GM12878 (cell line): ENCODE measurements around the gene GRIK3. TPM values are rescaled to one million over a fixed set of nuclear protein-coding genes. Genes with fewer than 3 reads are reported as not detected.

Experiments used
- ATAC-seq: fragments of 200-7000 bp; cut with Tn5 transposase; 3 replicates; pipeline ENCODE4 v1.9.1; 2020; ENCODE audit warnings: mild to moderate bottlenecking, moderate library complexity
- BruUV-seq: library from RNA; stranded (reverse); fragments of 400-500 nt; replicated peaks from 2 replicates; lab custom pipeline; 2021; lab: Mats Ljungman, UMichigan
- CTCF ChIA-PET: fragments of 300-600 bp; sonication (Branson Sonifier 250); formaldehyde crosslinking; extraction: SDS; loops from one replicate; lab custom pipeline; 2021; ENCODE audit warnings: inconsistent platforms; lab: Yijun Ruan, JAX
- POLR2A ChIA-PET: fragments of 350-600 bp; formaldehyde crosslinking; extraction: SDS; loops from one replicate; lab custom pipeline; 2021; ENCODE audit warnings: inconsistent platforms; lab: Charles Lee
- RAD21 ChIA-PET: fragments of 300-600 bp; sonication (Branson Sonifier 250); formaldehyde crosslinking; loops from one replicate; lab custom pipeline; 2023; ENCODE audit warnings: antibody characterized with exemption; ENCODE audit not compliant: unreplicated experiment; lab: Charles Lee
- SMC1A ChIA-PET: fragments of 300-600 bp; sonication (Branson Sonifier 250); formaldehyde crosslinking; loops from one replicate; lab custom pipeline; 2023; ENCODE audit not compliant: unreplicated experiment, uncharacterized antibody; lab: Charles Lee
- DNase-seq: peaks from one replicate; pipeline ENCODE4 v3.0.0-alpha.2; 2011; ENCODE audit warnings: low read depth, low spot score
- FAIRE-seq: peaks from 3 replicates; lab custom pipeline; 2011; peaks lifted over from hg19 to GRCh38; lab: Jason Lieb, UNC
- H2AFZ ChIP-seq: 2 replicates; pipeline ENCODE4 v1.6.0; 2011; ENCODE audit warnings: low read depth, low read length, control low read depth; ENCODE audit not compliant: control insufficient read depth
- H3K27ac ChIP-seq: 2 replicates; pipeline ENCODE4 v1.5.1; 2011; ENCODE audit warnings: control low read depth; ENCODE audit not compliant: control insufficient read depth, insufficient read depth
- H3K27me3 ChIP-seq, 2 experiments: replicated peaks in 1 of 2; 2 replicates each; pipeline versions ENCODE4 v1.6.0 to v1.6.1; 2011; ENCODE audit warnings: low read length in 1 of 2; ENCODE audit not compliant: control insufficient read depth in 2 of 2, insufficient read depth in 2 of 2
- H3K36me3 ChIP-seq, 2 experiments: 2 replicates each; pipeline ENCODE4 v1.5.1; 2011; ENCODE audit warnings: low read length in 1 of 2; ENCODE audit not compliant: control insufficient read depth in 2 of 2, insufficient read depth in 2 of 2
- H3K4me1 ChIP-seq: 2 replicates; pipeline ENCODE4 v1.6.1; 2011; ENCODE audit warnings: mild to moderate bottlenecking, low read length, moderate library complexity, mixed read lengths; ENCODE audit not compliant: control insufficient read depth, insufficient read depth
- H3K4me2 ChIP-seq: 2 replicates; pipeline ENCODE4 v1.6.0; 2011; ENCODE audit warnings: control low read depth; ENCODE audit not compliant: control insufficient read depth, insufficient read depth
- H3K4me3 ChIP-seq: fragments of 200-600 bp; sonication (generic); 2 replicates; pipeline ENCODE4 v1.5.1; 2016
- H3K79me2 ChIP-seq: 2 replicates; pipeline ENCODE4 v1.6.0; 2011; ENCODE audit warnings: low read length; ENCODE audit not compliant: control insufficient read depth, insufficient read depth
- H3K9ac ChIP-seq: 2 replicates; pipeline ENCODE4 v1.8.0; 2011; ENCODE audit warnings: low read length, control low read depth, mixed read lengths; ENCODE audit not compliant: control insufficient read depth, insufficient read depth
- H3K9me3 ChIP-seq: replicated peaks from 3 replicates; pipeline ENCODE4 v1.5.1; 2011; ENCODE audit warnings: mild to moderate bottlenecking, low read length; ENCODE audit not compliant: control insufficient read depth, insufficient read depth
- H4K20me1 ChIP-seq: 2 replicates; pipeline ENCODE4 v1.6.0; 2011; ENCODE audit not compliant: control insufficient read depth, insufficient read depth
- ATF3 ChIP-seq: IDR thresholded peaks from 2 replicates; pipeline ENCODE4 v1.6.1; 2011; ENCODE audit warnings: low read depth, mild to moderate bottlenecking, low read length, moderate library complexity, borderline replicate concordance; ENCODE audit errors: extremely low read depth
- BCL11A ChIP-seq: IDR thresholded peaks from 2 replicates; pipeline ENCODE4 v1.6.1; 2011; ENCODE audit warnings: low read depth, low read length
- CEBPB ChIP-seq, 2 experiments: fragments of 150-350 bp in 1 of 2; IDR thresholded peaks; 2 replicates each; pipeline ENCODE4 v1.6.1; 2012 to 2014; ENCODE audit warnings: low read depth in 2 of 2, low read length in 2 of 2, borderline replicate concordance in 1 of 2, inconsistent platforms in 1 of 2
- EGR1 ChIP-seq, 2 experiments: IDR thresholded peaks; 1 replicate in 1 of 2; 2 replicates in 1 of 2; pipeline ENCODE4 v1.6.1; 2011 to 2012; ENCODE audit warnings: low read depth in 2 of 2, low read length in 2 of 2, borderline replicate concordance in 1 of 2, mild to moderate bottlenecking in 1 of 2, moderate library complexity in 1 of 2
- IKZF1 ChIP-seq: fragments of 450-650 bp; conservative IDR thresholded peaks from 2 replicates; pipeline ENCODE4 v1.6.1; 2017; ENCODE audit warnings: antibody characterized with exemption, mild to moderate bottlenecking
- MLLT1 ChIP-seq: fragments of 450-650 bp; IDR thresholded peaks from 2 replicates; pipeline ENCODE4 v1.6.1; 2016; ENCODE audit warnings: mild to moderate bottlenecking
- MTA3 ChIP-seq: IDR thresholded peaks from 2 replicates; pipeline ENCODE4 v1.6.1; 2012; ENCODE audit warnings: low read length, inconsistent platforms, borderline replicate concordance
- NFYB ChIP-seq: IDR thresholded peaks from 2 replicates; pipeline ENCODE4 v1.6.1; 2011; ENCODE audit warnings: low read depth, mild to moderate bottlenecking, low read length, improper control_type of control experiment, moderate library complexity; ENCODE audit not compliant: insufficient read depth
- SMC3 ChIP-seq: IDR thresholded peaks from 2 replicates; pipeline ENCODE4 v1.6.1; 2011; ENCODE audit warnings: low read length, improper control_type of control experiment, borderline replicate concordance
- SP1 ChIP-seq: IDR thresholded peaks from one replicate; pipeline ENCODE4 v1.6.1; 2011; ENCODE audit warnings: low read depth, low read length
- STAT3 ChIP-seq: IDR thresholded peaks from 2 replicates; pipeline ENCODE4 v1.6.1; 2011; ENCODE audit warnings: low read depth, low read length, improper control_type of control experiment
- WRNIP1 ChIP-seq: IDR thresholded peaks from 2 replicates; pipeline ENCODE4 v1.6.1; 2011; ENCODE audit warnings: low read depth, low read length, improper control_type of control experiment, borderline replicate concordance
- ZBTB11 ChIP-seq: fragments of 450-650 bp; formaldehyde crosslinking; IDR thresholded peaks from 2 replicates; pipeline ENCODE4 v1.5.0; 2022; ENCODE audit warnings: mild to moderate bottlenecking, missing genetic modification characterization
- ZBTB33 ChIP-seq: fragments of 450-650 bp; IDR thresholded peaks from 2 replicates; pipeline ENCODE4 v1.6.1; 2017; ENCODE audit warnings: mild to moderate bottlenecking
- WGBS: methylation state at CpG from one replicate; pipeline ENCODE4 v1.1.6; 2016; ENCODE audit warnings: low lambda C conversion rate; ENCODE audit not compliant: insufficient replicate concordance, insufficient coverage; ENCODE audit errors: missing lambda C conversion rate; 5-methylcytosine and 5-hydroxymethylcytosine counted together
- in situ Hi-C: fragments of 300-500 bp; cut with MboI; formaldehyde crosslinking; loops from 9 replicates; pipeline ENCODE4 v1.14.3; 2018; ENCODE audit warnings: mixed read lengths
- intact Hi-C: fragments of 100-400 bp; cut with micrococcal nuclease; formaldehyde crosslinking; loops from one replicate; pipeline ENCODE4 v1.14.2; 2022; ENCODE audit not compliant: unreplicated experiment
- polyA plus RNA-seq, 11 experiments: library from polyadenylated mRNA; depleted of rRNA in 4 of 11; unstranded in 6 of 11; stranded (reverse) in 5 of 11; fragments of >200 nt; fragmentation: Nextera tagmentation in 4 of 11; fragmentation: Illumina TruSeq in 1 of 11; extraction: Ambion mirVana in 4 of 11; extraction: Trizol in 1 of 11; gene quantifications; 1 replicate in 1 of 11; 2 replicates in 10 of 11; pipeline versions ENCODE4 v1.2.1 to v1.2.3, GENCODE V29; 2011 to 2016; ENCODE audit warnings: inconsistent platforms in 2 of 11, missing spikeins in 2 of 11, low read depth in 1 of 11
- total RNA-seq, 4 experiments: library from RNA; depleted of rRNA in 3 of 4; stranded (reverse); fragments of >200 nt in 3 of 4; fragmentation: Illumina TruSeq in 1 of 4; extraction: Trizol in 1 of 4; gene quantifications; 2 replicates each; pipeline versions ENCODE4 v1.2.1 to v1.2.3, GENCODE V29; 2013 to 2021

Gene GRIK3
- total and polyA plus RNA-seq, 10 of the 15 experiments (the other 5 are each of a cell fraction or from before 2014, with no cell fraction given), result not detected

- H3K9ac ChIP-seq, result no peak overlapping the region
- DNase-seq, result no peak
- H3K9me3 ChIP-seq, result no peaks in the 10 kb centered on the region
- no peak overlapping the region for H2AFZ ChIP-seq
- H3K79me2 ChIP-seq, result no peaks in the 10 kb centered on the region
- no TSS peak for BruUV-seq
- no peaks in the 10 kb centered on the region for H3K4me1 ChIP-seq
- ChIA-PET POLR2A (no interaction called here), RAD21 (no interaction called here), CTCF (no interaction called here), SMC1A (no interaction called here)
- in situ Hi-C loops, result no loop called here
- TF ChIP-seq SMC3 (no peak), SP1 (no peak), STAT3 (no peak), MTA3 (no peak), ZBTB33 (no peak), MLLT1 (no peak), BCL11A (no peak), ATF3 (no peak), EGR1 (IDR thresholded peaks at IDR 0.05; ENCODE audit: borderline replicate concordance in 1 of 2, low read depth in 2 of 2, low read length in 2 of 2) (no peak), NFYB (no peak), WRNIP1 (no peak), IKZF1 (no peak), CEBPB (IDR thresholded peaks at IDR 0.05; ENCODE audit: borderline replicate concordance in 1 of 2, low read depth in 2 of 2, low read length in 2 of 2) (no peak), ZBTB11 (CRISPR knock-in tag) (no peak)
- peaks cover 2 to 6% of the 10 kb centered on the region in 2 experiments; a peak in 3 of 4 replicates for H3K27me3 ChIP-seq
- H3K4me2 ChIP-seq, result no peak overlapping the region
- H3K36me3 ChIP-seq, result no peaks in the 10 kb centered on the region
- 9% methylated on average over 12 of the region's 12 CpGs for WGBS
- H4K20me1 ChIP-seq, result no peaks in the 10 kb centered on the region
- no peak overlapping the region for H3K4me3 ChIP-seq
- FAIRE-seq, result no peak
- H3K27ac ChIP-seq, result no peak overlapping the region
- no peak for ATAC-seq
- intact Hi-C loops, result no loop called here
Observed at GRCh38 chr1:36824390-36824861, 209.9 kb downstream of the GRIK3 start.
